ENCODE measurements around the gene IFNA5.

DNA sequence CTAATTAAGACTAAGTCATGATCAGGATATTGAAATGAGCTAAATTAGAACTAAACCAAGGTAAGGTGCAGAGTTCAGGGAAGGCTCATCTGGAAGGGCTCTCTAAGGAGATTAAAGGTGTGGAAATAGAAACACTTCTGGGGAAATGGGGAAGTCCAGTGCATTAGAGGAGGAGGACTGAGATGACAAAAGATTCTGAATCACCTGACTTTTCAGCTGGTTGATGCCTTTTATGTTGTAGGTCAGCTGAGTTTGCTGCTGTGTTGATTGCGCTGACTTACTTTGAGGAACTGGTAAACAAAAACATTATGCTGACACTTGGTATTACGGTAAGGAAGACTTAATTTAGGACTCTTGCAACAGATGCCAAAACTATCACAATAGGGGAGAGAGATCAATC is 23.8 kb downstream of the IFNA5 start:
- TF ChIP-seq, protein P1, sequence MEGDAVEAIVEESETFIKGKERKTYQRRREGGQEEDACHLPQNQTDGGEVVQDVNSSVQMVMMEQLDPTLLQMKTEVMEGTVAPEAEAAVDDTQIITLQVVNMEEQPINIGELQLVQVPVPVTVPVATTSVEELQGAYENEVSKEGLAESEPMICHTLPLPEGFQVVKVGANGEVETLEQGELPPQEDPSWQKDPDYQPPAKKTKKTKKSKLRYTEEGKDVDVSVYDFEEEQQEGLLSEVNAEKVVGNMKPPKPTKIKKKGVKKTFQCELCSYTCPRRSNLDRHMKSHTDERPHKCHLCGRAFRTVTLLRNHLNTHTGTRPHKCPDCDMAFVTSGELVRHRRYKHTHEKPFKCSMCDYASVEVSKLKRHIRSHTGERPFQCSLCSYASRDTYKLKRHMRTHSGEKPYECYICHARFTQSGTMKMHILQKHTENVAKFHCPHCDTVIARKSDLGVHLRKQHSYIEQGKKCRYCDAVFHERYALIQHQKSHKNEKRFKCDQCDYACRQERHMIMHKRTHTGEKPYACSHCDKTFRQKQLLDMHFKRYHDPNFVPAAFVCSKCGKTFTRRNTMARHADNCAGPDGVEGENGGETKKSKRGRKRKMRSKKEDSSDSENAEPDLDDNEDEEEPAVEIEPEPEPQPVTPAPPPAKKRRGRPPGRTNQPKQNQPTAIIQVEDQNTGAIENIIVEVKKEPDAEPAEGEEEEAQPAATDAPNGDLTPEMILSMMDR (IDR thresholded peaks at IDR 0.05; ENCODE audit: insufficient read depth, low read length, poor library complexity, severe bottlenecking): no peak
- no peak for TF ChIP-seq EZH2phosphoT487 (conservative IDR thresholded peaks at IDR 0.05; ENCODE audit: low read length)

Data from SU-DHL-6 (cell line).